ENCODE measurements around the gene FMN1. TPM values are rescaled to one million over a fixed set of nuclear protein-coding genes. Genes with fewer than 3 reads are reported as not detected.

Gene FMN1
- total and polyA plus RNA-seq, 2 of the 8 experiments (the other 6 are each of a cell fraction or from before 2014, with no cell fraction given) = 0.27 to 3.7 TPM

GRCh38 chr15:32935139-32935538 lies 259.4 kb downstream of the FMN1 start:
- POLR2A ChIA-PET (ENCODE audit: partially characterized antibody) = no interaction called here
- Histone ChIP-seq H3K4me2 (ENCODE audit: insufficient read depth in 1 of 2, low read depth in 2 of 2, low read length in 2 of 2) (no peak overlapping the region), H3K14ac (ENCODE audit: insufficient read length) (no peak overlapping the region), H3K4ac (replicated peaks; ENCODE audit: insufficient read length, low read depth, low read length) (no peak overlapping the region), H3K56ac (replicated peaks; ENCODE audit: insufficient read length, low read depth, low read length) (no peak overlapping the region), H2BK120ac (replicated peaks; ENCODE audit: low read depth, low read length) (no peak overlapping the region), H3K79me1 (ENCODE audit: low read depth, low read length) (no peaks in the 10 kb centered on the region), H3K79me2 (ENCODE audit: control insufficient read depth in 1 of 2, insufficient read depth in 2 of 2, low read length in 2 of 2) (no peaks in the 10 kb centered on the region), H3K18ac (ENCODE audit: extremely low read depth, low read length) (no peak overlapping the region), H3K4me3 (ENCODE audit: extremely low read depth in 1 of 4, insufficient read depth in 2 of 4, low read depth in 3 of 4, low read length in 4 of 4) (no peak overlapping the region), H3K23ac (ENCODE audit: insufficient read length) (no peak overlapping the region), H4K20me1 (replicated peaks in 1 of 2; ENCODE audit: control insufficient read depth in 1 of 2, insufficient read depth in 2 of 2, low read length in 2 of 2) (no peaks in the 10 kb centered on the region), H2AK5ac (ENCODE audit: low read depth, low read length) (no peak overlapping the region), H4K91ac (replicated peaks; ENCODE audit: insufficient read length, low read length) (no peak overlapping the region), H2BK12ac (ENCODE audit: low read depth, low read length) (no peak overlapping the region), H4K5ac (ENCODE audit: insufficient read length, low read depth, low read length) (no peak overlapping the region), H2AFZ (ENCODE audit: low read length) (no peak overlapping the region), H3K36me3 (ENCODE audit: control insufficient read depth in 2 of 4, insufficient read depth in 4 of 4, low read length in 3 of 4) (no peaks in the 10 kb centered on the region), H3K27ac (ENCODE audit: low read depth, low read length) (no peak overlapping the region), H3K23me2 (ENCODE audit: low read depth, low read length) (no peaks in the 10 kb centered on the region), H3K9ac (replicated peaks in 1 of 4; ENCODE audit: extremely low read depth in 1 of 4, low read depth in 3 of 4, low read length in 3 of 4) (no peak overlapping the region), H3K4me1 (replicated peaks in 1 of 4; ENCODE audit: control insufficient read depth in 3 of 4, insufficient read depth in 4 of 4, low read length in 3 of 4) (no peaks in the 10 kb centered on the region), H2BK20ac (ENCODE audit: low read length) (no peak overlapping the region), H2BK5ac (ENCODE audit: low read depth, low read length) (no peak overlapping the region), H3K9me3 (ENCODE audit: insufficient read depth in 2 of 2, low read depth in 1 of 2, low read length in 1 of 2) (peaks cover 0 to 2% of the 10 kb centered on the region in 2 experiments; a peak in 3 of 4 replicates), H4K8ac (ENCODE audit: extremely low read depth, insufficient read depth, low read length) (no peak overlapping the region), H3K27me3 (replicated peaks in 1 of 4; ENCODE audit: control insufficient read depth in 3 of 4, extremely low read depth in 1 of 4, insufficient read depth in 3 of 4, low read length in 3 of 4) (no peaks in the 10 kb centered on the region), H2BK15ac (ENCODE audit: low read length) (no peak overlapping the region)
- FAIRE-seq (no peak), DNase-seq (ENCODE audit: low read depth in 1 of 2, low spot score in 2 of 2) (no peak)
- WGBS, 2 experiments (ENCODE audit: extremely low coverage in 1 of 2, insufficient coverage in 1 of 2, insufficient read length in 1 of 2, insufficient replicate concordance in 2 of 2, low coverage in 1 of 2, low lambda C conversion rate in 2 of 2, missing lambda C conversion rate in 1 of 2) = 86% methylated on average over 5 of the region's 5 CpGs; no CpG with 5 or more reads in 1 of the 2 experiments
- CTCF ChIA-PET (ENCODE audit: partially characterized antibody) = interaction anchor here (1.7 to 2.3 kb wide), 6 partner anchors 8 to 280 kb away, joined by 6 to 16 read pairs (median 6); no protein-coding TSS in a partner anchor
- TF ChIP-seq PHF8 (conservative IDR thresholded peaks at IDR 0.05; ENCODE audit: low read depth, low read length) = no peak
- no peak for TF ChIP-seq BRCA1 (IDR thresholded peaks at IDR 0.05; ENCODE audit: low read depth, low read length)
- TF ChIP-seq CHD2 (IDR thresholded peaks at IDR 0.05; ENCODE audit: low read length) = no peak
- TF ChIP-seq TAF7 (optimal IDR thresholded peaks at IDR 0.05; ENCODE audit: borderline replicate concordance, low read depth, low read length) = no peak
- TF ChIP-seq SIN3A (conservative IDR thresholded peaks at IDR 0.05 in 1 of 2, IDR thresholded peaks at IDR 0.05 in 1 of 2; ENCODE audit: low read depth in 1 of 2, low read length in 2 of 2) = no peak
- TF ChIP-seq, protein P1, sequence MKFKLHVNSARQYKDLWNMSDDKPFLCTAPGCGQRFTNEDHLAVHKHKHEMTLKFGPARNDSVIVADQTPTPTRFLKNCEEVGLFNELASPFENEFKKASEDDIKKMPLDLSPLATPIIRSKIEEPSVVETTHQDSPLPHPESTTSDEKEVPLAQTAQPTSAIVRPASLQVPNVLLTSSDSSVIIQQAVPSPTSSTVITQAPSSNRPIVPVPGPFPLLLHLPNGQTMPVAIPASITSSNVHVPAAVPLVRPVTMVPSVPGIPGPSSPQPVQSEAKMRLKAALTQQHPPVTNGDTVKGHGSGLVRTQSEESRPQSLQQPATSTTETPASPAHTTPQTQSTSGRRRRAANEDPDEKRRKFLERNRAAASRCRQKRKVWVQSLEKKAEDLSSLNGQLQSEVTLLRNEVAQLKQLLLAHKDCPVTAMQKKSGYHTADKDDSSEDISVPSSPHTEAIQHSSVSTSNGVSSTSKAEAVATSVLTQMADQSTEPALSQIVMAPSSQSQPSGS (IDR thresholded peaks at IDR 0.05; ENCODE audit: low read length) = no peak
- TF ChIP-seq MAX (IDR thresholded peaks at IDR 0.05) = no peak
- no peak for TF ChIP-seq KDM5A (IDR thresholded peaks at IDR 0.05; ENCODE audit: low read length)
- no peak for TF ChIP-seq HDAC2 (IDR thresholded peaks at IDR 0.05; ENCODE audit: borderline replicate concordance in 1 of 2, low read depth in 2 of 2, low read length in 2 of 2)
- TF ChIP-seq SP1 (IDR thresholded peaks at IDR 0.05; ENCODE audit: low read depth, low read length) = no peak
- no peak for TF ChIP-seq BCL11A (IDR thresholded peaks at IDR 0.05; ENCODE audit: low read depth in 2 of 2, low read length in 2 of 2)
- TF ChIP-seq RFX5 (IDR thresholded peaks at IDR 0.05; ENCODE audit: borderline replicate concordance, low read depth, low read length) = no peak
